ENCODE measurements around the gene OR2F1. TPM values are rescaled to one million over a fixed set of nuclear protein-coding genes. Genes with fewer than 3 reads are reported as not detected.

OR2F1 gene
- total and polyA plus RNA-seq, 4 donors = under 0.01 to 0.05 TPM; not detected in 2

GRCh38 chr7:143975617-143976016, 21.0 kb downstream of the OR2F1 start:
- no peak for TF ChIP-seq HNF4A (conservative IDR thresholded peaks at IDR 0.05)
- TF ChIP-seq RAD21 (IDR thresholded peaks at IDR 0.05) = no peak
- no peak for TF ChIP-seq ATF3 (IDR thresholded peaks at IDR 0.05)
- TF ChIP-seq EGR1 (IDR thresholded peaks at IDR 0.05; ENCODE audit: low read depth in 2 of 2) = no peak
- no peak for TF ChIP-seq CTCF (IDR thresholded peaks at IDR 0.05; ENCODE audit: low read depth, low read length, missing input control)
- no peak for TF ChIP-seq HNF4G (IDR thresholded peaks at IDR 0.05)
- TF ChIP-seq FOXA2 (IDR thresholded peaks at IDR 0.05) = no peak
- TF ChIP-seq GABPA (IDR thresholded peaks at IDR 0.05 in 1 of 2, conservative IDR thresholded peaks at IDR 0.05 in 1 of 2) = no peak
- no peak for TF ChIP-seq FOXA1 (IDR thresholded peaks at IDR 0.05)
- no peak for TF ChIP-seq ZBTB33 (IDR thresholded peaks at IDR 0.05)
- TF ChIP-seq MAX (IDR thresholded peaks at IDR 0.05) = no peak
- no peak for TF ChIP-seq NR2F2 (IDR thresholded peaks at IDR 0.05)
- no peak for TF ChIP-seq SP1 (IDR thresholded peaks at IDR 0.05)
- TF ChIP-seq YY1 (IDR thresholded peaks at IDR 0.05) = no peak
- no peak for TF ChIP-seq JUND (IDR thresholded peaks at IDR 0.05)
- TF ChIP-seq TAF1 (conservative IDR thresholded peaks at IDR 0.05) = no peak
- Histone ChIP-seq H3K27ac (ENCODE audit: low read depth in 1 of 2, low read length in 2 of 2) (no peak overlapping the region), H3K27me3 (ENCODE audit: control insufficient read depth in 4 of 4, insufficient read depth in 4 of 4, low read length in 3 of 4) (no peaks in the 10 kb centered on the region), H3K9me3 (ENCODE audit: control insufficient read depth in 4 of 4, low read length in 3 of 4) (peaks cover 0 to 6% (median under 1%) of the 10 kb centered on the region in 4 donors), H3K4me3 (ENCODE audit: low read depth in 1 of 3, low read length in 3 of 3) (no peak overlapping the region), H3K36me3 (ENCODE audit: control insufficient read depth in 4 of 4, insufficient read depth in 3 of 4, low read depth in 1 of 4, low read length in 3 of 4) (no peaks in the 10 kb centered on the region), H3K4me1 (ENCODE audit: control insufficient read depth in 4 of 4, insufficient read depth in 4 of 4, low read length in 3 of 4) (no peaks in the 10 kb centered on the region), H3K9ac (ENCODE audit: low read depth in 1 of 2, low read length in 2 of 2) (no peak overlapping the region)
- 74% methylated on average over 1 of the region's 1 CpG for WGBS
- no peak for DNase-seq (ENCODE audit: low spot score)

GRCh38 chr7:143978585-143978984, 23.9 kb downstream of the OR2F1 start:
- Histone ChIP-seq H3K9me3 (ENCODE audit: control insufficient read depth in 4 of 4, low read length in 3 of 4) (no peaks in the 10 kb centered on the region), H3K4me1 (ENCODE audit: control insufficient read depth in 4 of 4, insufficient read depth in 4 of 4, low read length in 3 of 4) (no peaks in the 10 kb centered on the region), H3K27me3 (ENCODE audit: control insufficient read depth in 4 of 4, insufficient read depth in 4 of 4, low read length in 3 of 4) (no peaks in the 10 kb centered on the region), H3K4me3 (ENCODE audit: low read depth in 1 of 3, low read length in 3 of 3) (no peak overlapping the region), H3K27ac (ENCODE audit: low read depth in 1 of 2, low read length in 2 of 2) (no peak overlapping the region), H3K9ac (ENCODE audit: low read depth in 1 of 2, low read length in 2 of 2) (no peak overlapping the region), H3K36me3 (ENCODE audit: control insufficient read depth in 4 of 4, insufficient read depth in 3 of 4, low read depth in 1 of 4, low read length in 3 of 4) (no peaks in the 10 kb centered on the region)
- no peak for DNase-seq (ENCODE audit: low spot score)
- no peak for TF ChIP-seq RAD21 (IDR thresholded peaks at IDR 0.05)
- TF ChIP-seq NR2F2 (IDR thresholded peaks at IDR 0.05) = no peak
- TF ChIP-seq SP1 (IDR thresholded peaks at IDR 0.05) = no peak
- TF ChIP-seq JUND (IDR thresholded peaks at IDR 0.05) = no peak
- no peak for TF ChIP-seq HNF4G (IDR thresholded peaks at IDR 0.05)
- TF ChIP-seq EGR1 (IDR thresholded peaks at IDR 0.05; ENCODE audit: low read depth in 2 of 2) = no peak
- no peak for TF ChIP-seq REST (IDR thresholded peaks at IDR 0.05)
- TF ChIP-seq ATF3 (IDR thresholded peaks at IDR 0.05) = no peak
- 81% methylated on average over 2 of the region's 2 CpGs for WGBS
